ENCODE measurements around the gene DPP10.

The DPP10 gene

GRCh38 chr2:114685102-114685501 is 242.7 kb downstream of the DPP10 start:
- no peak for FAIRE-seq
- TF ChIP-seq POLR2A (IDR thresholded peaks at IDR 0.05; ENCODE audit: low read depth, low read length) (no peak), POLR2AphosphoS5 (IDR thresholded peaks at IDR 0.05; ENCODE audit: low read depth, low read length) (no peak), TAF1 (IDR thresholded peaks at IDR 0.05; ENCODE audit: borderline replicate concordance, low read depth, low read length) (no peak)
- DNase-seq (ENCODE audit: insufficient read length) = no peak

GRCh38 chr2:114688241-114688640 is 245.8 kb downstream of the DPP10 start:
- DNase-seq (ENCODE audit: insufficient read length) (no peak), FAIRE-seq (no peak)
- TF ChIP-seq POLR2AphosphoS5 (IDR thresholded peaks at IDR 0.05; ENCODE audit: low read depth, low read length) (no peak), TAF1 (IDR thresholded peaks at IDR 0.05; ENCODE audit: borderline replicate concordance, low read depth, low read length) (no peak), POLR2A (IDR thresholded peaks at IDR 0.05; ENCODE audit: low read depth, low read length) (no peak)

DNA sequence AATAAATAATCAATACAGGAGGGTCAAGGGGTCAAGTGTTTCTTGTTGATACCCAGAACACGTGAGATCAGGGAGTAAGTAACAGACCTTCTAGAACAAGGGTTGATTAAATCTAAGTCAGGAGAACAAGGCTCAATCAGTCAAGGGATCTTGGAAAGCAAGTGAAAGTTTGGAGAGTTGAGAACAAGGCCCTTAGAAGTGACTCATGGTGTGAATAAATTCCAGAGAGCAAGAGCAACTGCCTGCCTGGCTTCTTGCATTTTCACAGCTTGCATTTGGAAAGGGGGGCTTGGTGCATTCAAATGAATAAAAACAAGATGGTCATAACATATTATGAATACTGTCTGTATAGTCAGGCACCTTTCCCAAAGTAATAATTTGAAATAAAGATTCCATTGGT is 256.1 kb downstream of the DPP10 start:
- FAIRE-seq = no peak
- no peak for DNase-seq (ENCODE audit: insufficient read length)
- TF ChIP-seq POLR2AphosphoS5 (IDR thresholded peaks at IDR 0.05; ENCODE audit: low read depth, low read length) (no peak), POLR2A (IDR thresholded peaks at IDR 0.05; ENCODE audit: low read depth, low read length) (no peak), TAF1 (IDR thresholded peaks at IDR 0.05; ENCODE audit: borderline replicate concordance, low read depth, low read length) (no peak)

DNA sequence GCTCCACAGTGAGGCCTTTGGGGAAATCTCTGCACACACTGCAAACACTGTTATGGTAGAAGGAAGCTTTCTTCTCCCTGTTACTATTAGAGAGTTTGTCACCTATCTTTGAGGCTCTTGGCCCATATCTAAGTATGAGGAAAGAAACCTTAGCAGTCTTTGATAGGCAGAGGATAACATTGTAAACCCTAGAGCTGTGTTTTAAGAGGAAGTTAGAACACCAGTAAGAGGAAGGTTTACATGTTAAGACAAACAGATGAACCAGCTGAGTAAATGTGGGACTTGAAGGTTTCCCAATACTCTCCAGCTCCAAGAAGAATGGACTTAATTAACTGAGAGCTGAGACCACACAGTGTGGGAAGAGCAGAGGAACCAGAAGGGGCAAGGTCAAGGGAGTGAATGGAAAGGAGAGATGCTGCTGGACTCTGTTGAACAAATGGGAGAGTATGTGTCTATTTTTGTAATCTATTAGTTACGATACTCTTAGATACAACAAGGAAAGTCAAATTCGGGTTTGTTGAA is 257.0 kb downstream of the DPP10 start:
- TF ChIP-seq POLR2A (IDR thresholded peaks at IDR 0.05; ENCODE audit: low read depth, low read length) = no peak
- no peak for TF ChIP-seq TAF1 (IDR thresholded peaks at IDR 0.05; ENCODE audit: borderline replicate concordance, low read depth, low read length)
- no peak for TF ChIP-seq POLR2AphosphoS5 (IDR thresholded peaks at IDR 0.05; ENCODE audit: low read depth, low read length)
- FAIRE-seq (no peak), DNase-seq (ENCODE audit: insufficient read length) (no peak)

- FAIRE-seq (no peak), DNase-seq (ENCODE audit: insufficient read length) (no peak)
- TF ChIP-seq POLR2A (IDR thresholded peaks at IDR 0.05; ENCODE audit: low read depth, low read length) = no peak
- TF ChIP-seq POLR2AphosphoS5 (IDR thresholded peaks at IDR 0.05; ENCODE audit: low read depth, low read length) = no peak
These were observed 258.0 kb downstream of the DPP10 start for GRCh38 chr2:114700440-114700839.

GRCh38 chr2:114709936-114710850 is 267.8 kb downstream of the DPP10 start:
- DNase-seq (ENCODE audit: insufficient read length) (no peak), FAIRE-seq (no peak)
- TF ChIP-seq POLR2A (IDR thresholded peaks at IDR 0.05; ENCODE audit: low read depth, low read length) = no peak
- no peak for TF ChIP-seq POLR2AphosphoS5 (IDR thresholded peaks at IDR 0.05; ENCODE audit: low read depth, low read length)
- TF ChIP-seq TAF1 (IDR thresholded peaks at IDR 0.05; ENCODE audit: borderline replicate concordance, low read depth, low read length) = no peak

DNA sequence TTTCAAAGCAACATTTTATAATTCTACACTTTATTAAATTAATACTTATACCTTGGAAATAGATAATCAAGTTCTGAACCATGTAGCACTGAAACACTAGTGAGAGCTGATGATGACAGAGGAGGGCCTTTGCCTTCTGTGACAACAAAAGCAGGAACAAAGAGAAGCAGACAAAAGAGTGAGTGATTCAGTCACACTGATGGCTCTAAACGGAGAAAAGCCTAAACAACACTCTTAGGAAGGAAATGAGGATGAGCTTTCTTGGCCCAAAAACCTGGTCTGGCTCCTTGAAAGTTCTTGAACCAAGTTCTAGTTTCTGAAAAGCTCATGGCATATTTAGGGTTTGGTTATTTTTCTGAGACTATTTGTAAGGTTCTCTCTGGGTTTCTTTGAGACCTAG is 271.9 kb downstream of the DPP10 start:
- no peak for TF ChIP-seq TAF1 (IDR thresholded peaks at IDR 0.05; ENCODE audit: borderline replicate concordance, low read depth, low read length)
- no peak for TF ChIP-seq POLR2A (IDR thresholded peaks at IDR 0.05; ENCODE audit: low read depth, low read length)
- TF ChIP-seq POLR2AphosphoS5 (IDR thresholded peaks at IDR 0.05; ENCODE audit: low read depth, low read length) = no peak
- FAIRE-seq = no peak
- DNase-seq (ENCODE audit: insufficient read length) = no peak

GRCh38 chr2:114717049-114717448 is 274.6 kb downstream of the DPP10 start:
- TF ChIP-seq POLR2A (IDR thresholded peaks at IDR 0.05; ENCODE audit: low read depth, low read length) (no peak), POLR2AphosphoS5 (IDR thresholded peaks at IDR 0.05; ENCODE audit: low read depth, low read length) (no peak), TAF1 (IDR thresholded peaks at IDR 0.05; ENCODE audit: borderline replicate concordance, low read depth, low read length) (no peak)
- DNase-seq (ENCODE audit: insufficient read length) = no peak
- FAIRE-seq = no peak

- no peak for FAIRE-seq
- no peak for DNase-seq (ENCODE audit: insufficient read length)
- TF ChIP-seq POLR2A (IDR thresholded peaks at IDR 0.05; ENCODE audit: low read depth, low read length) = no peak
- TF ChIP-seq POLR2AphosphoS5 (IDR thresholded peaks at IDR 0.05; ENCODE audit: low read depth, low read length) = no peak
- TF ChIP-seq TAF1 (IDR thresholded peaks at IDR 0.05; ENCODE audit: borderline replicate concordance, low read depth, low read length) = no peak
These were observed 282.0 kb downstream of the DPP10 start for GRCh38 chr2:114724454-114724853.

DNA sequence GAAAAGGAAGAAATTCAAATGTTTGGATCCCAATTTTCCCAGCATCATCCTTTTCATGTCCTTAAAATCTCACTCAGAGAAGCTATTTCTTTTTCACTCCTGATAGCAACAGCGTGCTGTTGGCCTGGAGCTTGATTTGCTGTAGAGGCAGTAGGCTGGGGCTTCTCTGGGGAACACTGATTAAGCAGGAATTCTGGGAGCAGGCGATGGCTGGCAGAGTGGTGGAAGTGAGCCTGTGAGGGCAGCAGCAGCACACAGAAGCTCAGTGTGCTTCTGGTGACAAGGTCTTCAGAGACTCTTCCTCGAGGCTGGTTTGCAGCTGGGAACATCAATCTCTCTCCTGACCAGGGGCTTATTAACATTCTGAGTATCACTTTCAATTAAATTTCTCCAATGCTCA is 284.6 kb downstream of the DPP10 start:
- FAIRE-seq (no peak), DNase-seq (ENCODE audit: insufficient read length) (no peak)
- no peak for TF ChIP-seq TAF1 (IDR thresholded peaks at IDR 0.05; ENCODE audit: borderline replicate concordance, low read depth, low read length)
- no peak for TF ChIP-seq POLR2AphosphoS5 (IDR thresholded peaks at IDR 0.05; ENCODE audit: low read depth, low read length)
- no peak for TF ChIP-seq POLR2A (IDR thresholded peaks at IDR 0.05; ENCODE audit: low read depth, low read length)

DNA sequence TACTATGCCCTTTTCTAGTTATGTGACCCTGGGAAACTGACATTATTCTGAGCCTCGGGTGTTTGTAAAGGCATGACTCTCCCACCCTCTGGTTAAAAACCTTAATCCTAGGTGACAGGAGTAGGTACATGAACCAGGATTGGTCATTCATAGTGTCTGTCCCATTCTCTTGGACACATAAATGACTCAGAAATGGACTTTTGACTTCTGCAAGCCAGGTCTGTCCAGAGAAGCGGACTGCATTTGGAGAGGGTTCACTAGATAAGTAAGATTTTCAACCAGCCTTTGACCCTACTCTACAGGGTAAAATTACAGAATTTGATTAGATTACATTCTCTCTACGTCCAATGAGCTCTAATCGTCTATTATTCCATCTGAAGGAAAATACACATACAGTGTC is 285.9 kb downstream of the DPP10 start:
- DNase-seq (ENCODE audit: insufficient read length) (no peak), FAIRE-seq (no peak)
- TF ChIP-seq TAF1 (IDR thresholded peaks at IDR 0.05; ENCODE audit: borderline replicate concordance, low read depth, low read length) (no peak), POLR2AphosphoS5 (IDR thresholded peaks at IDR 0.05; ENCODE audit: low read depth, low read length) (no peak), POLR2A (IDR thresholded peaks at IDR 0.05; ENCODE audit: low read depth, low read length) (no peak)

GRCh38 chr2:114729026-114729425 is 286.6 kb downstream of the DPP10 start:
- FAIRE-seq (no peak), DNase-seq (ENCODE audit: insufficient read length) (no peak)
- TF ChIP-seq TAF1 (IDR thresholded peaks at IDR 0.05; ENCODE audit: borderline replicate concordance, low read depth, low read length) = no peak
- TF ChIP-seq POLR2AphosphoS5 (IDR thresholded peaks at IDR 0.05; ENCODE audit: low read depth, low read length) = no peak
- no peak for TF ChIP-seq POLR2A (IDR thresholded peaks at IDR 0.05; ENCODE audit: low read depth, low read length)
